ENCODE results near the gene CNN1. TPM values are rescaled to one million over a fixed set of nuclear protein-coding genes. Genes with fewer than 3 reads are reported as not detected.
A peak's percentile ranks its signal among the peaks of the same experiment; 100 is the strongest.

Gene CNN1
- total and polyA plus RNA-seq, 2 of the 4 experiments (the other 2 are of a cell fraction), result 102 to 196 TPM

DNA sequence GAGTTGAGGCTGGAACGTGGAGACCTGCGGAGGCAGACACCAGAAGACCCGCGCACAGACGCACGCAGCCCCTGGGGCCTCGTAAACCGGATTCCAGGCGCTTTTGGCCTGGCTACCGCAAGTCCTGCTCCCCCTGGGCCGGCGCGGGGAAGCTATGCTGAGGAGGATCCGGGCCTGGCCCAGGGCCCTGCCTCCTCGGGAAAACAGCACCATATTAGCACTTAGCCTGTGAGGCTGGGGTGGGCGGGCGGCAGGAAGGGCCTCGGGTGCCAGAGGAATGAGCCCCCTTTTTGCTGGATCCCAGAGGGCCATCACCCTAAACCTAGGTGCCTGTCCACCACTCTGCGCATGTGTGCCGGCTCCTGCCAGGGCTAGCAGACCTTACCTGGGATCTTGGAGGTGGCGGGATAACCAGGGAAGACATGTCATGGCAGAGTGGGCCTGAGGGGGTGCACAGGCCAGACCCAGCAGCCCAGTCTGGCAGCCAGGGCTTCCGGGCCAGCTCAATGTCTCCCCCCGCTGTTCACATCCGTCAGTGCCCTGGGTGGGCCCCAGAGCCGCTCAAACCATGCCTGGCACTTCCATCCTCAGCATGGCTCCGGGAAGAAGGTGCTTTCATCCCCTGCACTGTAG lies 13.1 kb downstream of the CNN1 start:
- Histone ChIP-seq H2BK120ac (ENCODE audit: low read depth, low read length) (no peak overlapping the region), H2AK9ac (replicated peaks; ENCODE audit: low read depth, low read length, poor library complexity) (peak overlapping the region; percentile 42), H3K4ac (ENCODE audit: low read depth, low read length) (no peak overlapping the region), H2AK5ac (ENCODE audit: low read depth, low read length) (no peak overlapping the region), H3K9ac (ENCODE audit: low read depth, low read length) (no peak overlapping the region), H3K4me2 (ENCODE audit: low read depth, low read length) (no peak overlapping the region), H2BK20ac (ENCODE audit: low read depth, low read length) (no peak overlapping the region), H3K36me3 (ENCODE audit: control insufficient read depth, insufficient read depth, low read length) (peaks cover 53% of the 10 kb centered on the region), H3K79me1 (ENCODE audit: low read depth in 1 of 2, low read length in 2 of 2) (peaks cover 11 to 28% of the 10 kb centered on the region in 2 experiments; a peak in 3 of 4 replicates), H4K20me1 (ENCODE audit: insufficient read depth, low read length) (peaks cover 27% of the 10 kb centered on the region), H2BK15ac (ENCODE audit: low read depth, low read length) (no peak overlapping the region), H3K9me3 (ENCODE audit: control insufficient read depth, insufficient read depth, low read length) (no peaks in the 10 kb centered on the region), H3K4me3 (ENCODE audit: insufficient read depth, low read depth, low read length) (no peak overlapping the region), H4K5ac (ENCODE audit: low read depth, low read length) (no peak overlapping the region), H3K9me1 (ENCODE audit: insufficient read depth, low read length) (no peaks in the 10 kb centered on the region), H3K27me3 (ENCODE audit: control insufficient read depth, insufficient read depth, low read length) (no peaks in the 10 kb centered on the region), H4K91ac (ENCODE audit: insufficient read depth, low read depth, low read length) (no peak overlapping the region), H2AFZ (replicated peaks; ENCODE audit: low read length, poor library complexity) (no peak overlapping the region), H2BK5ac (ENCODE audit: low read depth, low read length, poor library complexity, severe bottlenecking) (no peak overlapping the region), H3K23ac (ENCODE audit: low read depth, low read length) (no peak overlapping the region), H3K18ac (ENCODE audit: low read depth, low read length) (no peak overlapping the region), H3K56ac (ENCODE audit: extremely low read depth, insufficient read depth, low read length) (no peak overlapping the region), H3K14ac (replicated peaks; ENCODE audit: low read depth, low read length) (no peak overlapping the region), H3K4me1 (ENCODE audit: control insufficient read depth, insufficient read depth, low read length) (no peaks in the 10 kb centered on the region), H4K8ac (ENCODE audit: low read depth in 2 of 2, low read length in 2 of 2) (no peak overlapping the region), H3K27ac (ENCODE audit: insufficient read depth, low read length) (no peak overlapping the region)
- no TSS peak for BruUV-seq (replicated peaks)
- in situ Hi-C loops (cut with MboI; ENCODE audit: low sequenced_read_pairs), result no loop called here
- WGBS, 2 experiments (ENCODE audit: extremely low coverage in 2 of 2, insufficient read length in 1 of 2), result 81% methylated on average over 9 of the region's 26 CpGs; no CpG with 5 or more reads in 1 of the 2 experiments
- ATAC-seq (ENCODE audit: low read depth), result peak; percentile 66
- intact Hi-C loops (cut with micrococcal nuclease), result no loop called here
- DNase-seq, result no peak
- CTCF ChIA-PET, result no interaction called here
- no peak for TF ChIP-seq MXI1 (IDR thresholded peaks at IDR 0.05; ENCODE audit: borderline replicate concordance, low read depth, low read length)
- TF ChIP-seq, protein P1, sequence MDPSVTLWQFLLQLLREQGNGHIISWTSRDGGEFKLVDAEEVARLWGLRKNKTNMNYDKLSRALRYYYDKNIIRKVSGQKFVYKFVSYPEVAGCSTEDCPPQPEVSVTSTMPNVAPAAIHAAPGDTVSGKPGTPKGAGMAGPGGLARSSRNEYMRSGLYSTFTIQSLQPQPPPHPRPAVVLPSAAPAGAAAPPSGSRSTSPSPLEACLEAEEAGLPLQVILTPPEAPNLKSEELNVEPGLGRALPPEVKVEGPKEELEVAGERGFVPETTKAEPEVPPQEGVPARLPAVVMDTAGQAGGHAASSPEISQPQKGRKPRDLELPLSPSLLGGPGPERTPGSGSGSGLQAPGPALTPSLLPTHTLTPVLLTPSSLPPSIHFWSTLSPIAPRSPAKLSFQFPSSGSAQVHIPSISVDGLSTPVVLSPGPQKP (IDR thresholded peaks at IDR 0.05; ENCODE audit: borderline replicate concordance, low read depth, low read length), result no peak
- no peak for TF ChIP-seq FOS (IDR thresholded peaks at IDR 0.05; ENCODE audit: low read depth, low read length)
- TF ChIP-seq, protein P2, sequence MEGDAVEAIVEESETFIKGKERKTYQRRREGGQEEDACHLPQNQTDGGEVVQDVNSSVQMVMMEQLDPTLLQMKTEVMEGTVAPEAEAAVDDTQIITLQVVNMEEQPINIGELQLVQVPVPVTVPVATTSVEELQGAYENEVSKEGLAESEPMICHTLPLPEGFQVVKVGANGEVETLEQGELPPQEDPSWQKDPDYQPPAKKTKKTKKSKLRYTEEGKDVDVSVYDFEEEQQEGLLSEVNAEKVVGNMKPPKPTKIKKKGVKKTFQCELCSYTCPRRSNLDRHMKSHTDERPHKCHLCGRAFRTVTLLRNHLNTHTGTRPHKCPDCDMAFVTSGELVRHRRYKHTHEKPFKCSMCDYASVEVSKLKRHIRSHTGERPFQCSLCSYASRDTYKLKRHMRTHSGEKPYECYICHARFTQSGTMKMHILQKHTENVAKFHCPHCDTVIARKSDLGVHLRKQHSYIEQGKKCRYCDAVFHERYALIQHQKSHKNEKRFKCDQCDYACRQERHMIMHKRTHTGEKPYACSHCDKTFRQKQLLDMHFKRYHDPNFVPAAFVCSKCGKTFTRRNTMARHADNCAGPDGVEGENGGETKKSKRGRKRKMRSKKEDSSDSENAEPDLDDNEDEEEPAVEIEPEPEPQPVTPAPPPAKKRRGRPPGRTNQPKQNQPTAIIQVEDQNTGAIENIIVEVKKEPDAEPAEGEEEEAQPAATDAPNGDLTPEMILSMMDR (conservative IDR thresholded peaks at IDR 0.05; ENCODE audit: low read depth, low read length), result peak; percentile 43
- peak; percentile 47 for TF ChIP-seq RAD21 (IDR thresholded peaks at IDR 0.05; ENCODE audit: low read length)
- no peak for TF ChIP-seq MAZ (IDR thresholded peaks at IDR 0.05; ENCODE audit: borderline replicate concordance, low read depth, low read length)
- no peak for TF ChIP-seq CHD1 (IDR thresholded peaks at IDR 0.05; ENCODE audit: low read depth, low read length)
- TF ChIP-seq NFE2L2 (IDR thresholded peaks at IDR 0.05; ENCODE audit: low read depth, low read length), result no peak
- TF ChIP-seq POLR2A (IDR thresholded peaks at IDR 0.05; ENCODE audit: low read depth, low read length), result no peak
- TF ChIP-seq, protein P3, sequence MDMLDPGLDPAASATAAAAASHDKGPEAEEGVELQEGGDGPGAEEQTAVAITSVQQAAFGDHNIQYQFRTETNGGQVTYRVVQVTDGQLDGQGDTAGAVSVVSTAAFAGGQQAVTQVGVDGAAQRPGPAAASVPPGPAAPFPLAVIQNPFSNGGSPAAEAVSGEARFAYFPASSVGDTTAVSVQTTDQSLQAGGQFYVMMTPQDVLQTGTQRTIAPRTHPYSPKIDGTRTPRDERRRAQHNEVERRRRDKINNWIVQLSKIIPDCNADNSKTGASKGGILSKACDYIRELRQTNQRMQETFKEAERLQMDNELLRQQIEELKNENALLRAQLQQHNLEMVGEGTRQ (IDR thresholded peaks at IDR 0.05; ENCODE audit: low read depth, low read length), result no peak
- no peak for TF ChIP-seq BHLHE40 (IDR thresholded peaks at IDR 0.05; ENCODE audit: low read depth, low read length)
- no peak for TF ChIP-seq RFX5 (IDR thresholded peaks at IDR 0.05; ENCODE audit: low read depth, low read length)
- no peak for TF ChIP-seq MAFK (IDR thresholded peaks at IDR 0.05; ENCODE audit: low read depth, low read length)
- peak; percentile 30; the same call in 1 of the 2 replicates for TF ChIP-seq SMC3 (IDR thresholded peaks at IDR 0.05; ENCODE audit: low read depth, low read length)
- TF ChIP-seq CEBPB (IDR thresholded peaks at IDR 0.05; ENCODE audit: low read depth, low read length), result no peak
- TF ChIP-seq RCOR1 (IDR thresholded peaks at IDR 0.05; ENCODE audit: insufficient replicate concordance, low read length), result no peak
- POLR2A ChIA-PET (ENCODE audit: unreplicated experiment), result no interaction called here
- dilution Hi-C loops (cut with HindIII; ENCODE audit: low sequenced_read_pairs, unreplicated experiment), result no loop called here

Data from IMR-90 (cell line).